IPS DF 4.7 (cell line): ENCODE measurements around the gene ZDHHC14.
"Not testable (repeated sequence)": the region's sequence is repeated elsewhere in the genome, so short reads cannot be mapped to it uniquely, and the experiment has no call there.

Experiments
- DNase-seq: peaks from one replicate; pipeline ENCODE4 v3.0.0-alpha.2; 2013; ENCODE audit warnings: low spot score; ENCODE audit errors: extremely low read depth

The ZDHHC14 gene

GRCh38 chr6:157569543-157569942 lies 188.6 kb downstream of the ZDHHC14 start:
- no peak for DNase-seq

GRCh38 chr6:157570104-157570503 lies 189.1 kb downstream of the ZDHHC14 start:
- DNase-seq = no peak

- DNase-seq = no peak
These were observed 189.8 kb downstream of the ZDHHC14 start for GRCh38 chr6:157570752-157571151.

GRCh38 chr6:157571269-157571668 lies 190.3 kb downstream of the ZDHHC14 start:
- DNase-seq = no peak

GRCh38 chr6:157571950-157572349 lies 191.0 kb downstream of the ZDHHC14 start:
- no peak for DNase-seq

GRCh38 chr6:157574851-157575424 lies 193.9 kb downstream of the ZDHHC14 start:
- DNase-seq = no peak

- DNase-seq = no peak
These were observed 194.6 kb downstream of the ZDHHC14 start for GRCh38 chr6:157575436-157576145.

- DNase-seq = not testable (repeated sequence)
These were observed 196.0 kb downstream of the ZDHHC14 start for GRCh38 chr6:157576991-157577390.

- not testable (repeated sequence) for DNase-seq
These were observed 197.5 kb downstream of the ZDHHC14 start for GRCh38 chr6:157578527-157578926.

- no peak for DNase-seq
These were observed 198.6 kb downstream of the ZDHHC14 start for GRCh38 chr6:157579467-157580031.

GRCh38 chr6:157584036-157584435 lies 203.0 kb downstream of the ZDHHC14 start:
- no peak for DNase-seq

GRCh38 chr6:157585274-157586087 lies 204.5 kb downstream of the ZDHHC14 start:
- no peak for DNase-seq

- no peak for DNase-seq
These were observed 205.1 kb downstream of the ZDHHC14 start for GRCh38 chr6:157586088-157586414.

GRCh38 chr6:157586476-157587126 lies 205.6 kb downstream of the ZDHHC14 start:
- no peak for DNase-seq

- no peak for DNase-seq
These were observed 206.3 kb downstream of the ZDHHC14 start for GRCh38 chr6:157587127-157587926.

GRCh38 chr6:157590654-157591053 lies 209.7 kb downstream of the ZDHHC14 start:
- DNase-seq = not testable (repeated sequence)

- DNase-seq = no peak
These were observed 211.6 kb downstream of the ZDHHC14 start for GRCh38 chr6:157592541-157592940.

GRCh38 chr6:157592980-157593379 lies 212.0 kb downstream of the ZDHHC14 start:
- DNase-seq = no peak

GRCh38 chr6:157593596-157593995 lies 212.6 kb downstream of the ZDHHC14 start:
- DNase-seq = no peak

- no peak for DNase-seq
These were observed 213.3 kb downstream of the ZDHHC14 start for GRCh38 chr6:157594292-157594691.

GRCh38 chr6:157595768-157596167 lies 214.8 kb downstream of the ZDHHC14 start:
- DNase-seq = no peak
